Stimulated activated CD4-positive, alpha-beta T cell treated with anti-CD3 and anti-CD28 coated beads, Interleukin-1b, Interleukin-23, amount 100 ng/mL, for 24 hours (primary cell): ENCODE data around the gene CST11.

Experiments used
- DNase-seq, 4 experiments: peaks; one replicate each; pipeline ENCODE4 v3.0.0-alpha.2; 2020; ENCODE audit warnings: low read depth in 4 of 4, low spot score in 1 of 4

CST11 gene

DNA sequence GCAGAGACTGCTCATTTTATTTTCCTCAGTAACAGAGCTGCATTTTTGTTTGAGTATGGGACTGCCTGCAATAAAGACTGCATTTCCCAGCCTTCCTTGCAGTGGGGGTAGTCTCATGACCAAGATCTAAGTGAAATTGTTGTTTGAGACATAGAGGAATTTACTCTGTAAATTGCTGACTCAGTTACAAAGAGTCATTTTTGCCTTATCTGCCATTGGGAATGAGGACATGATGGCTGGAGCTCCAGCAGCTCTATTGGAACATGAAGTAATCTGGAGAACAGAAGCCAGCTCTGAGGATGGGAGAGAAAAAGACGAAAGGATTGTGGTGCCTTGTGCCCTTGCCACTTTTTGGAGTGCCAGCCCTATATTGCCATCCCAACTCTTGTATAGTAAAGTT lies 2.1 kb upstream of the CST11 start:
- no peak for DNase-seq

DNA sequence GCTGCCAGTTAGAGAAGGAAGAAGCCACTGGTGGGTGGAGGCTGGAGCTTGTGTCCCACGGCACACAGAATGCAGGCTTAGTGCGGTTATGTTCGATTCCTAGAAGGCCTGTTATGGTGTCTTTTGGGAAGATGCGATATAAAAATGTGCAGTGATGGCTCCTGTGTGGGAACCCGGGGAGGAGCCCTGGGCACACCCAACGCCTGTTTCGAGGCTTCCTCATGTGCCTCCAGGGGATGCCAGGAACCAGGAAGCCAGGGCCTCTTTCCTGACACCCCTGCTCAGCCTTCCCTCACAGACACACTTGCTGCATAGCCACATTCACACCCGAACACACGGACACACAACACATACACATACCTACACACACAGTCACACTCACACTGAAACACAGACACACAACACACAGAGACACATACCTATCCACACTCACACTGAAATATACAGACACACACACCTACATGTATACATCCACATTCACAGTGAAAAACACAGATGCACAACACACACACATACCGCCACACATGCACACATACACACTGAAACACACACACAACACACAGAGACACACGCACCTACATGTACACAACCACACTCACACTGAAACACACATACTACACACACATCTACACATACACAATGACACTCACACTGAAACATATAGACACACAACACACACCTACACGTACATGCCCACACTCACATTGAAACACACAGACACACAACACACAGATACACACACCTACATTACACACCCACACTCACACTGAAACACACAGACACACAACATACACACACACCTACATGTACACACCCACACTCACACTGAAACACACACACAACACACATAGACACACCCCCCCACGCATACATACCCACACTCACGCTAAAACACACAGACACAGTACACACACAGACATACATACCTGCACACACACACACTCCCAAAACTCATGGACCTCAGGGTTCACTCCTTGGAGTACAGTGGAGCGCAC lies 1.2 kb upstream of the CST11 start:
- no peak for DNase-seq

DNA sequence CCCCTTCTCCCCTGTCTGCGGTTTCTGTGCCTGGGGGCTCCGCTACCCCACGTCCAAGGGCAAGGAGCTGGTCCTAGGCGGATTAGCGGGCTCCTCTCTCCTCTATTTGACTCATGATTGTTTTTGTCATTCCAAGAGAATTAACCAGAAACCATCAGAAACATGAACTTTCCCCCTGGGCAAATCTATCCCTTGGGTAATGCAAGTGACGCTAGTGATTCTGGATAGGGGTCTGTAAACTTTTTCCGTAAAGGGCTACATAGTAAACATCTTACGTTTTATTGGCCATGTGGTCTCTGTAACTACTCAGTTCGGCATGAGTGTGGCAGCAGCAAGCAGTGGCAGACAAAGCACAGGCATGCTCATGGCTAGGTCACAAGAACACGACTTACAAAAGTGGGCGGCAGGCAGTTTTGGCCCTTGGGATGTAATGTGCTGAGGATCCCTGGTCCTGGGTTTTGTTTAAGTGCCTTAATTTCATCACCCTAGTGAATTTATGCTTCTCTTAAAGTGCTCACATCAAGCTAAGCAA lies 654 bp downstream of the CST11 start:
- no peak for DNase-seq

DNA sequence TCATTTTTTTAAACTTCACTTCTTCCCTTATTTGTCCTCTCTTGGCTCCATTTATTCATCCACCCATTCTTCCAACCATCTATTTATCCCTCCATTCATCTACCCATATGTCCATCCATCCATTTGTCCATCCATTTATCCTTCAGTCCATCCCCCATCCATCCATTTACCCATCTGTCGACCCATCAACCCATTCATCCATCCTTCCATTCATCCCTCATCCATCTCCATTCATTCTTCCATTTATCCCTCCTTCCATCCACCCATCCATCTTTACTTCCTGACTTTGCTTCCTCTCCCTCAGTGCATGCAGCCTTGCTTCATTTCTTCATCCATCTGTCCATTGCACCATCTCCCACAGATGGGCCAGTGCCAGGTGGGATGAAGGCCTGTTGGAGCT lies 1.8 kb downstream of the CST11 start:
- no peak for DNase-seq

DNA sequence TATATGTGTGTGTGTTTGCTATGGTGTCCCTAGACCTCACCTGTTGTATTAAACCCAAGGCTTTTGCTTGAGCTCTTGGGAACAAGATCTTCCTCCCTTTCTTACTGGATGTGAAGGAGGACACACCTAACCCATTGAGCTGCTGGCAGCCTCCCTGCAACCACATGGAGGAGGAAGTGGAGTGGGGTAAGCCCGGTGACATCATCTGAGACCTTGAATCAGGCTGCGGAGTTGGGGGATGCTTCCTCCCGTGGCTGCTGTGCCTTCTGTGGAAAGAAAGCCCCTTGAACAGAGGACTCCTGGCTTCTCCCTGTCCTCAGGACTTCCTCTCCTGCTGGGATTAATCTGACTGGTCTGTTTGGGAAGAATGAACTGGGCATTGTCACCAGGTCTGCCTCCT lies 3.3 kb downstream of the CST11 start:
- no peak for DNase-seq

DNA sequence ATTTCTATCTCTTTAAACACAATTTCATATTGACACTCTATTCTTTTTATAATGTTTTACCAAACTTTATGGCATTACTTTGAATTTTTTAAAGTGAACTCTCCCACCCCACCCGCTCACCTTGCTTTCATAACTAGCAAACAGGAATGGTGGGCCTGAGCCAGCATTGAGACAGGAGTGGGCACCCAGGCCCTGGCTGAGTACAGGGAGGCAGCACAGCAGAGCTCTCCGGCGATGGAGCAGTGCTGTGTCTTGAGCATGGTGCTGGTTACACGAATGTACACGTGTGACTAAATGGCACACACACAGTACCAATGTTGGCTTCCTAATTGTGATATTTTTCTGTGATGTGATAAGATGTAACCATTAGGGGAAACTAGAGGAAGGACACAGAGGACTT lies 4.5 kb downstream of the CST11 start:
- no peak for DNase-seq

DNA sequence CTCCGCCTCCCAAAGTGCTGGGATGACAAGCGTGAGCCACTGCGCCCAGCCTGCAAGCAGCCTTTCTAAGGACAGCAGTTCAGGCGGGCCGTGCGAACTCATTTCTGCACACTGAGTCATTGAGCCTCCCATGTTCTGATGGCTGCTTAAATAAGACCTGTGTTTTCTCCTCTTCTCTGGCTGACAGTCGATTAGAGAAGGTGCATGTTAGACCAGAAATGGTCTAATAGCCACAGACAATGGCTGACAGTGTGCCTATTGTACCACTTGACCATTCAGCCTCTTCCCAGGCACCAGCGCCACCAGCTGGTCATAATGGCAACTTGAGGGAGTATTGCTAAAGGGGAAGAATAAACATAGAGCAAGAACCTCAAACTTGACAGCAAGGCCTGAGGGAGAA lies 6.2 kb downstream of the CST11 start:
- DNase-seq, result no peak

DNA sequence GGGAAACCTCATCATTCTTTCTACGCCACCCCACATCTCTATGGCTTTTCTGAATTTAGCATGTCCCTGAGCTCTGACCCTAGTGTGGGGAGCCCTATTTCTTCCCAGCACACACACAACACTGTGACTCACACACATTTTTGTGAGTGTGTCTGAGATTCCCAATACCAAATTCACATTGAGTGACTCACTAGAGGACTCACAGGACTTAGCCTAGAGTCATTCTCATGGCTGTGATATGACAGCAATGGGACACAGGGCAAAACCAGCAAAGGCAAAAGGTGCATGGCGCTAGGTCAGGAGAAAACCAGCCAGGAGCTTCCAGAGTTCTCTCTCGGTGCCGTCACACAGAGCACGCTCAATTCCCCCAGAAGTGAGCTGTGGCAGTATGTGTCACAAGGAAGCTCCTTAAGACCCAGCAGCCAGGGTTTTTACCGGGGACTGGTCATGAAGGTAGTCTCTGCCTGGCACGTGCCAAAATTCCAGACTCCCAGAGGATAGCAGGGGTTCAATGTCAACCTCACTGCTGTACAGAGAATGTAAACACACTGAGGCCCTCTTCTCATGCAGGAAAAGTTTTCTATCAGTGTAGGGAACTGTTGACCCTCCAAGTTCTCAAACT lies 7.0 kb downstream of the CST11 start:
- DNase-seq, result no peak

DNA sequence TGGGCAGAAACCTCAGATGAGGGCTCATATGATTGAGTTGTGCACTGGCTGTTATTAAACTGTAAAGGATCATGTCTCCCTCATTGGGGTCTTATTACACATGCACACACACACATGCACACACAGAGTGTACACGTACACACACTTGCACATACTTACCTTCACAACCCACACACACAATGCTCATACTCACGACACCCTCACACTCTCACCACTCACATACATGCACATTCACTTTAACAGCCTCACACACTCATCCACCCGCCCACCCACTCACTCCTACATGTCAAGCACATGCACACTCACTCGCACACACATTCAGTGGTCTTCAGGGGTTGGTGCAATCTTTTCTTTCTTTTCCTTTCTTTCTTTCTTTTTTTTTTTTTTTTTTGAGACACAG lies 7.8 kb downstream of the CST11 start:
- no peak for DNase-seq

DNA sequence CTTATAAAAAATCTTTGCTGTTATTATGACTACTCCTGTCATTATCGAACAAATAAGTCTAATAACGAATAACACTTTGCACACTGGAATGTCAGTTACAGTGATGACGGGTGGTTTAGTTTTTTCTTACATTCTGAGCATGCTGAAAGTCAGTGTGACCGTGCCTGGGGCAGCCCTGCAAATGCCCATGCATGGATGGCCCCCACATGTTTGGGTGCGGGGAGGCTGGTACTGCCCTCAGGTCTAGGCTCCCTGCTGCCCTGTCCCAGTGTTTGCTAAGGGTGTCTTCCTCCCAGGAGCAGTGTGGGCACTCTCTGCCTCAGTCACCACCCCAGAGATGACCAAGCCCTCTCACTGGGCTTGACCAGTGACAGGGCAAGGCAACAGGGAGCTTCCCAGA lies 10.2 kb downstream of the CST11 start:
- DNase-seq, result no peak

DNA sequence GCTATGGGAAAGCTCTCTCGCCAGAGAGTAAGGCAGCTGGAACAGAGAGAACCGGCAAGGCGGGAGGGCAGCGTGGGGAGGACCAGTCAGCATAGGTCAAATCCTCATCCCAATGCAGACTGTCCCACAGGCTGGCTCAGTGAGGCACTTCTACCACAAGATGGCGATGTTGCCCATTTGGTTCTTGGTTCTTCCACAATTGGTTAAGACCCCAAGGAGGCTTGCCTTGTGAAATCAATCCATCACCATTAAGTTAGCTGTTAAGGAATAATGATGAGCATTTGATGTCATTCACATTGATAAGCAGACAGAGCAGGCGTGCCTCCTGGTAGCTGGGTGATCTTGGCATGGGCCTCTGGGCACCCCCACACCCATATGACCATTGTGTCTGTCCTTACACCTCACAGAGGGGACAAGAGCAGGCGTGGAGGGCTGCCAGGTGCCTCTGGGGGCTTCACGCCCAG lies 10.8 kb downstream of the CST11 start:
- peak; percentile 36 to 43 (median 40) for DNase-seq

DNA sequence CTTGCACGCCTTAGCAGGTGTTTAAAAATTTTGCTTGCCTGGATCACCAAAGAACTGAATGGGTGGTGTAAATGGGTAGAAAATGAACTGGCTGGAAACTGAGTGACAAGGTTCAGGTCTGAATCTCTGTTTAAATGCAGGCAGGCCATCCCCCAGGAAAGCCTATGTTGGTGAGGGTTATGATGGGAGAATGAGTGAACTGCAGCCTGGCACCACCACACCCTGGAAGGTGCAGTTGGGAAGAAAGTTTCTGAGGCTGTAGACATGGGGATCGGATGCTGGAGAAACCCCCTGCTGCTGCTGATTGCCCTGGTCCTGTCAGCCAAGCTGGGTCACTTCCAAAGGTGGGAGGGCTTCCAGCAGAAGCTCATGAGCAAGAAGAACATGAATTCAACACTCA lies 12.7 kb downstream of the CST11 start:
- DNase-seq, result no peak

DNA sequence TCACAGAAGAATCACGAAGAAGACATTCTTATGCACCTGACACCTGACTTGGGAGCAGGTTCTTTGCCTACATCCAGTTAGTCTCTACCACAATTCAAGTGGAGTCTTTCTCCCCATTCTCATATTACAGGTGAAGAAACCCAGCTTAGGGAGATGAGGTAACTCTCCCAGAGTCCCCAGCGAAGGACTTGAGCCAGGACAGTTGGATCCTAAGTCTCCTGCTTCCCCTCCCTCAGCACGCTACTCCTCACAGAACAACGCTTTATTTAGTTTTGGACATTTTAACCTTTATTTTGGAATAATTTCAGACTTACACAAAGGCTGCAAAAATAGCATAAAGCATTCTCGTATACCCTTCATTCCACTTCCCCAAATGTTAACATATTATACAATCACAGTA lies 14.0 kb downstream of the CST11 start:
- no peak for DNase-seq

DNA sequence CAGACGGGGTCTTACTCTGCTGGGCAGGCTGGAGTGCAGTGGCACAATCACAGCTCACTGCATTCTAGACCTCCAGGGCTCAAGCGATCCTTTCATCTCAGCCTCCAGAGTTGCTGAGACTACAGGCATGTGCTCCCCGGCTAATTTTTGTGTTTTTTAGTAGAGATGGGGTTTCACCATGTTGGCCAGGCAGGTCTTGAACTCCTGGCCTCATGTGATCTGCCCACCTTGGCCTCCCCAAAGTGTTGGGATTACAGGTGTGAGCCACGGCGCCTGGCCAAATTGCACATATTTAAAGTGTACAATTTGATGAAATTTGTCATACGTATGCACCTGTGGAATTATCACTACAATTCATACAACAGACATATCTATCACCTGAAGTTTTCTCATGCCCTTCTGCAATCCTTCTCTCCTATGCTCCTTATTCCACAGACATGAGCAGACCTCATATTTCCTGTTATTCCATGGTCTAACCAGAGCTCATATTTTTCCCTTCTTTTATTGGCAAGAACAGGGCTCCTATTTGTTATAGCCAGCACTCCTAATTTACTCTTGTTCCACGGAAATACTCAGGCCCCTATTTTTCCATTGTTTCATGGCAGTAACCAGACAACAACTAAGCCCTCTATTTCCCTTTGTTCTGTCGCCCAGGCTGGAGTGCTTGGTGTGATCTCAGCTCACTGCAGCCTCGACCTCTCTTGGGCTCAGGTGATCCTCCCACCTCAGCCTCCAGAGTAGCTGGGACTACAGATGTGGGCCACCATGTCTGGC lies 15.4 kb downstream of the CST11 start:
- no peak for DNase-seq

DNA sequence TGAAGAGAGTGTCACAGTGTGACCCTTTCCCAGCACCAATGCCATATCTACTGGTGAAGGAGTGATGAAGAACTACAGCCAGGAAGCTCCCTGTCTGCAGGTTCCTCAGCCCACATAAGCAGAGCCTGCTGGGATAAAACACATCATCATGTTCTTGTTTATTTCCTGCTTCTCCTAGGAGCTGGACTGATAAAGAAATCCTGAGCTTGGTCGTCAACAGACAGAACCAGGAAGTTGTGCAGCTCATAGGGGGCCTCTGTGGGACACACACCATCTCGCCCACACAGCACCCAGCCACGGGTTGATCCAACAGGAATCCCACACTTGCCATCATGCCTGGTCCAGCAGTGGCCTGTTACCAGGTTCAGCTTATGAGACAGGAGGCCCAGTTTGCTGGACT lies 16.0 kb downstream of the CST11 start:
- no peak for DNase-seq

DNA sequence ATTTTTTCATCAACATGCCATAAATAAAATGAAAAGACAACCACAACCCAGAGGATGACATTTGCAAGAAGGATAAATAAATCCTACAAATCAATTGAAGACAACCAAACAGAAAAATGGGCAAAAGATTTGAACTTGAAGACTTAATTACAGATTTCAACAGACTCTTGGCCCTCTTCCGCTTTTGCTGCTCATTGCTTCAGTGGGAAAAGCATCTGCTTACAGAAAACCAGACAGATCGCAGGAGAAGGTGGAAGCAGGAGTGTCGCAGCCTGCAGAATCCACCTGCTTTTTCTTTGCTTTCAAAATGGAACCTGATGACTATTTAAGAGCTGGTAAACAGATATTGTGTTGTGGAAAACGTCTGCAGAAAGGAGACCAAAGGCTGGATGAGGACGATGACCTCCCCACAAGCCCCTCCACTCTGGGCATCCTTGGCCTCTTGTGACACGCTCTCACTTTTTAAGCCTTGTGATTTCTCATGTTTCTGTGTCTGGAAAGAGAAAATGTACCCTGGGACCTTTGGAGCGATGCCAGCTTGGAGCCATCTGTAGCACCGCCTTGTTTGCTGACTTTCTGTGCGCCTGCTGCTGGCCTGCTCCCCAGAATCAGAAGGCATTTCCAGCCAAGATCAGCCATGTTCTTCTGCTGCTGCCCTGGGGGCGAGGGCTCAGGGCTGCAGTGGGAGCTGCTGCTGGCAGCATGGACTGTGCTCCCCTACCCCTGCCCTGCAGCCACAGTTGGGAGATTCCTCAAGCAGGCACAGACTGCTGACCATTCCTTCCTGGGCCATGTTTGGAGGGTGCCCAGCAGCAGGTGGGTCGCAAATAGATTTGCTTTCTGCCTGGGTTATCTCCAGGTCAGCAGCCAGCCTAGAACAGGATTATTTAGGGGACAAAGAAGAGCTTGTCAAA lies 16.8 kb downstream of the CST11 start:
- DNase-seq, result no peak

DNA sequence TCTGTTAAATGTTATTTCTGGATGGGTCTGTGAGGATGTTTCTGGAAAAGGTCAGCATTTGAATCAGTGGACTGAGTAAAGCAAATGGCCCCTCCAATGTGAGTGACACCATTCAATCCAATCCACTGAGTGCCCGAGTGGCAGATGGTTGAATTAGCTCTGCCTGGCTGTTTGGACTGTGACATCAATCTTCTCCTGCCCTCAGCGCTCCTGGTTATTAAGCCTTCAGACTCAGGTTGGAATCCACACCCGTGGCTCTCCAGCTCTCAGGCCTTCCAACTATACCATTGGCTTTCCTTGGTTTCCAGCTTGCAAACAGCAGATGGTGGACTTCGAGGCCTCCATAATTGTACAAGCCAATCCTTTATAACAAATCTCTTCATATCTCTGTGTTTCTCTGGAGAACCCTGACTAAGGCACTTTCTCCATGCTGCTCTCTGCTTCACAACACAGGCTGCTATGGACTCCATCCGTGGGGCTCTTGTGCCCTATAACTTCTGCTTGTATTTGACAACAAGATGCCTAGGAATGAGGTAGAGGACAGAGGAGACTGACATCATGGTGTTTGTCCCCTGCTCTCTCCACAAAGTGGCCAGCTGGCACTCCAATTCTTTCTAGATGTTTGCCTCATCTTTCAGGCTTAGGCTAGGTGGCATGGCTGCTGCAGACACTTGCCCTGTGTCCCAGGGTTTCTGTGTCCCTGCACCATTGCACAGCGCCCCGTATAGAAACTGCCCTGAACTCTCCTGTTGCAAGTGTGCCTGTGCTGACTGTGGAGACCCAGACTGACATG lies 18.0 kb downstream of the CST11 start:
- no peak for DNase-seq

DNA sequence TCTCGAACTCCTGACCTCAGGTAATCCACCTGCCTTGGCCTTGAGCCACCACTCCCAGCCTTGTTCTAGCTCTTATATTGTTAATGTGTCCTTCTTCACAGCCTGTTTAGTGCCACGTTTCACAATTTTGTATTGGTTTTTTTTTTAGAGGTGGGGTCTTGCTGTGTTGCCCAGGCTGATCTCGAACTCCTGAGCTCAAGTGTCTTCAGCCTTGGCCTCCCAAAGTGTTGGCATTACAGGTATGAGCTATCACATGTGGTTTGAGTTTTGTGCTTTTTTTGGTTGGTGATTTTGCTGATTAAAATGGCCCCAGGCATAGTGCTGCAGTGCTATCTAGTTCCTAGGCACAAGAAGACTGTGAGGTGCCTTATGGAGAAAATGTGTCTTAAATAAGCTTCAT lies 19.0 kb downstream of the CST11 start:
- DNase-seq, result no peak

DNA sequence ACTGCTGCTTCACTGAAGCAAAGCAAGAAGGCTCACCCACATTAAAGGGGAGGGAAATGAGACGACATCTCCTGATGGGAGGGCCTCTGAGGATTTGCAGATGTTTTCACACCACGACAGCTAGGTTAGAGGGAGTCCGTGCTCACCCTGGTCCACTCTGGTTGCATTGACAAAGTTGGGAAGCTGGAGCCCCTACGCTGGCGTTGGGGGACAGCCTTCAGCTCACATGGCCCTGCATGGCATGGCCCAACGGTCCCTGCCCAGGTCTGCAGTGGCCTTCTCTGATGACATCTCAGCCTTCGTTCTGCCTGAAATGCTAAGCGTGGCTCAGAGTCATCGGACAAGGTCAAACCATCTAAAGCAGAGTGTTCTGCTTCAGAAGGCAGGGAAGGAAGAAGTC lies 27.5 kb downstream of the CST11 start:
- DNase-seq, result no peak
